Right ventricle myocardium superior (tissue), 1 donor: Measurements from ENCODE around the gene CDC14A. TPM values are rescaled to one million over a fixed set of nuclear protein-coding genes. Genes with fewer than 3 reads are reported as not detected.

Source experiments
- ATAC-seq: fragments of 200-7000 bp; cut with Tn5 transposase; one replicate; pipeline ENCODE4 v1.9.1; 2020; ENCODE audit warnings: mild to moderate bottlenecking; ENCODE audit not compliant: poor library complexity
- DNase-seq: peaks from one replicate; pipeline ENCODE4 v3.0.0-alpha.2; 2020
- intact Hi-C: fragments of 100-400 bp; cut with DNase I; formaldehyde crosslinking; loops from one replicate; pipeline ENCODE4 v1.11.2; 2022
- total RNA-seq: library from RNA; stranded (reverse); fragmentation: NEBNext Ultra II Directional; extraction: Animal tissue kit (Norgen Biotek cat#: 25700); gene quantifications from one replicate; pipeline ENCODE4 v1.2.1, GENCODE V29; 2021
- donor health status: DM: no; HTN: yes; CAD: no; lungs with severe emphysema.

CDC14A gene
- total RNA-seq, 1 donor from 2014 or later = 3.6 TPM

- intact Hi-C loops = no loop called here
- DNase-seq (no peak), ATAC-seq (no peak)
Observed at GRCh38 chr1:100536031-100536430, 183.7 kb downstream of the CDC14A start.

DNA sequence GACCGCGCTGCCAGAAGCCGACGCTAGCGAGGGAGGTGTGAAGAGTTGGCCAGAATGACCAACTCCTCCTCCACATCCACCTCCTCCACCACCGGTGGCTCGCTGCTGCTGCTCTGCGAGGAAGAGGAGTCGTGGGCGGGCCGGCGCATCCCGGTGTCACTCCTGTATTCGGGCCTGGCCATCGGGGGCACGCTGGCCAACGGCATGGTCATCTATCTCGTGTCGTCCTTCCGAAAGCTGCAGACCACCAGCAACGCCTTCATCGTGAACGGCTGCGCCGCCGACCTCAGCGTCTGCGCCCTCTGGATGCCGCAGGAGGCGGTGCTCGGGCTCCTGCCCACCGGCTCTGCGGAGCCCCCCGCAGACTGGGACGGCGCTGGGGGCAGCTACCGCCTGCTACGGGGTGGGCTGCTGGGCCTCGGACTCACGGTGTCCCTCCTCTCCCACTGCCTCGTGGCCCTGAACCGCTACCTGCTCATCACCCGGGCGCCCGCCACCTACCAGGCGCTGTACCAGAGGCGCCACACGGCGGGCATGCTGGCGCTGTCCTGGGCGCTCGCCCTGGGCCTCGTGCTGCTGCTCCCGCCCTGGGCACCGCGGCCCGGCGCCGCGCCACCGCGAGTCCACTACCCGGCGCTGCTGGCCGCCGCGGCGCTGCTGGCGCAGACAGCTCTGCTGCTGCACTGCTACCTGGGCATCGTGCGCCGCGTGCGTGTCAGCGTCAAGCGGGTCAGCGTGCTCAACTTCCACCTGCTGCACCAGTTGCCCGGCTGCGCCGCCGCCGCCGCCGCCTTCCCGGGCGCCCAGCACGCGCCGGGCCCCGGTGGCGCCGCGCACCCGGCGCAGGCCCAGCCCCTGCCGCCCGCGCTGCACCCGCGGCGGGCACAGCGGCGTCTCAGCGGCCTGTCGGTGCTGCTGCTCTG is 186.9 kb downstream of the CDC14A start:
- ATAC-seq = peak; percentile 66
- peak; percentile 57 for DNase-seq
- intact Hi-C loops = no loop called here

DNA sequence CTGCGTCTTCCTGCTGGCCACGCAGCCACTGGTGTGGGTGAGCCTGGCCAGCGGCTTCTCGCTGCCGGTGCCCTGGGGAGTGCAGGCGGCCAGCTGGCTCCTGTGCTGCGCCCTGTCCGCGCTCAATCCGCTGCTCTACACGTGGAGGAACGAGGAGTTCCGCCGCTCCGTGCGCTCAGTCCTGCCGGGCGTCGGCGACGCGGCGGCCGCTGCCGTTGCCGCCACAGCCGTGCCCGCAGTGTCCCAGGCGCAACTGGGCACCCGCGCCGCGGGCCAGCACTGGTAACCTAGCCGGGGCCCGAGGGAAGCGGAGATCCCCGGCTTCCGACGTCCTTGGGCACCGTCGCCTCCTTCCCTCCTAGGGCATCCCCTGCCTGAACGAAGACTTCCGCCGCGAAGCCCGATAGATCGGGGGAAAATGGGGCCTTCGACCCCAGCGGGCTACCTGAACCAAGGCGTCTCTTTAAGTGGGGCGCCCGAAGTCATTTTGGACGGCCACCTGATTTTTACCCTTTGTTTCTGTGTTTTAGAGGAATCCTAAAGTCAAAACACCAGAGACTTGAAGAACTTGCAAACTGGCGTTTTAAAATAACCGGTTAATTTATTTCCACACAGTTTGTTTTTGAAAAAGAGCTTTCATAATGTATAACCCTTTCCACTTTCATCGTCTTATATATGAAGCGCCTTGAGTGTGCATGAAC is 187.7 kb downstream of the CDC14A start:
- intact Hi-C loops = no loop called here
- ATAC-seq = peak; percentile 67
- peak; percentile 69 for DNase-seq

- intact Hi-C loops = no loop called here
- DNase-seq = no peak
- no peak for ATAC-seq
Observed at GRCh38 chr1:100542285-100542684, 190.0 kb downstream of the CDC14A start.

DNA sequence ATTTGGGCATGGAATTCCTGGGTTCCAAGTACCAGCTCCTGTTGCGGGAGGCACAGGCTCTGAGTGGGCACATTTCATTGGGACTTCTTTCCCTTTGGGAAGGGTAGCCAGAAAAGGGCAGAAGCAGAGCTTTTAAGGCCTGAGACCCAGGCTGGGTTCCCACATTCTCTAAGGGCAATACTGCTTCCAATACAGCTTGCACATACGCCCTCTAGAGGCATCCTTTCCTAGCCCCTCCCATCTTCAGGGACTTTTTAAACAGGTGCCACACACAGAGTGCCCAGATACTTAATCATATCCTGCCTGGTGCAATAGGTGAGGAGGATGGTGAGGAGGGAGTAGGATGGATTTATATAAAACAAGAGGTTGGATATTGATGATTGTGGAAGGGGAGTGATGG is 191.3 kb downstream of the CDC14A start:
- ATAC-seq = no peak

DNA sequence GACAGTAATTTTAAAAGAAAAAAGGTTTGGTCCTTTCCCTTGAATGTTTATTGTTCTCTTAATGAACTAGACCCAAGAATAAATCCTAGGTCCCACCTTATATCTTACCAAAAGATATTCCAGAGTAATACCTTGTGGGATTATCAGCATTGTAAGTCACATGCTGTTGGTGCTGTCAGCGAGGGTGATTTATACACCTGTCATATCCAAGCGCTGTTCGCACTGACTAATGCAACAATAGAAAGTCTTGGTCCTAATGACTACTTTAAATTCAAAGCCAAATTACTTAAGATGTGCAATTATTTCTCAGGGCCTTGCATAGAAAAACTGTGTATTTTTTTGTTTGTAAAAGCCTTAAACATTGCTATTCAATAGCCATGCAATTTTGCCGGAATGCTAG is 192.5 kb downstream of the CDC14A start:
- intact Hi-C loops = no loop called here
- no peak for ATAC-seq
- no peak for DNase-seq

More for the DNA sequence above, 191.3 kb downstream of the CDC14A start:
- intact Hi-C loops = no loop called here
- no peak for DNase-seq

GRCh38 chr1:100545855-100546254 is 193.5 kb downstream of the CDC14A start:
- DNase-seq = no peak
- intact Hi-C loops = no loop called here
- no peak for ATAC-seq

- no peak for ATAC-seq
- no peak for DNase-seq
- intact Hi-C loops = no loop called here
Observed at GRCh38 chr1:100552031-100552430, 199.7 kb downstream of the CDC14A start.

DNA sequence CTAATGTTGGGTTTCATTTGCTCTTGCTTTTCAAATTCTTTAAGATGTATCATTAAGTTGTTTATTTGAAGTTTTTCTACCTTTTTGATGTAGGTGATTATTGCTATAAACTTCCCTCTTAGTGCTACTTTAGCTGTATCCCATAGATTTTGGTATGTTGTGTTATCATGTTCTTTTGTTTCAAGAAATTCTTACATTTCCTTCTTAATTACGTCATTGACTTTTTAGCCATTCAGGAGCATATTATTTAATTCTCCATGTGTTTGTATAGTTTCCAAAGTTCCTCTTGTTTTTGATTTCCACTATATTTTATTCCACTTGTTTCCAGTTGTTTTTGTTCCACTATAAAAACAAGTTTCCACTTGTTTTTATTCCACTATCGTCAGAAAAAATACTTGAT is 200.6 kb downstream of the CDC14A start:
- DNase-seq (no peak), ATAC-seq (no peak)
- intact Hi-C loops = no loop called here

DNA sequence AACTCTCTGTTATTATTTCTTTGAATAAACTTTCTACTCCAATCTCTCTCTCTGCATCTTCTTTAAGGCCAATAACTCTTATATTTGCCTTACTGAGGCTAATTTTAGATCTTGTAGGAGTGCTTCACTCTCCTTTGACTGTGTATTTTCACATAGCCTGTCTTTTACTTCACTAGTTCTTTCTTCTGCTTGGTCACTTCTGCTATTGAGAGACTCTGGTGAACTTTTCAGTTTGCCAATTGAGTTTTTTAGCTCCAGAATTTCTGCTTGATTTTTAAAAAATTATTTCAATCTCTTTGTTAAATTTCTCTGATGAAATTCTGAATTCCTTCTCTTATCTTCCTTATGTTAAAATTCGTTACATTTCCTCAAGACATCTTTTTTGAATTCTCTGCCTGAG is 203.9 kb downstream of the CDC14A start:
- no peak for DNase-seq
- intact Hi-C loops = no loop called here
- no peak for ATAC-seq

- intact Hi-C loops = no loop called here
- ATAC-seq (no peak), DNase-seq (no peak)
Observed at GRCh38 chr1:100556925-100557605, 204.8 kb downstream of the CDC14A start.

- no peak for DNase-seq
- intact Hi-C loops = no loop called here
Observed at GRCh38 chr1:100557606-100557953, 205.3 kb downstream of the CDC14A start.

GRCh38 chr1:100565533-100565932 is 213.2 kb downstream of the CDC14A start:
- intact Hi-C loops = no loop called here
- no peak for ATAC-seq
- no peak for DNase-seq

More at GRCh38 chr1:100557606-100557953, 205.3 kb downstream of the CDC14A start:
- no peak for ATAC-seq

GRCh38 chr1:100565937-100566699 is 213.8 kb downstream of the CDC14A start:
- no peak for DNase-seq
- ATAC-seq = no peak
- intact Hi-C loops = no loop called here

DNA sequence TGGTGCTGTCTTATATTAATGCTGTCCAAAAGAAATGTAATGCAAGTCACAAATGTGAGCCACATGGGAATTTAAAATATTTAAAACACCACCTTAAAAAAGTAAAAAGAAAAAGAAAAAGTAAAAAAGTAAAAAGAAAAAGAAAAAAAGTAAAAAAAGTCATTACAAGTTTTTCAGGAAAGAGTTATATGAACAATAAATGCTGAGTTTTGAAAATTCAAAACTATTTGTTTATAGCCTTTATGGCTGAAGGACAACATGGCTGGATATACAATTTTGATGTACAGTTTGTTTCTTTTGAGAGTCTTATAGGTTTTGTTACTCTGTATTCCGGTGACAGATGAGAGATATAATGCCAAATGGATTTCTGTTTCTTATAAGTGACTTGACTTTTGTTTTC is 214.8 kb downstream of the CDC14A start:
- DNase-seq (no peak), ATAC-seq (no peak)
- intact Hi-C loops = no loop called here
